Measurements from ENCODE around the gene DGKB.

GRCh38 chr7:14542624-14543023, 359.9 kb downstream of the DGKB start:
- TF ChIP-seq POLR2A (IDR thresholded peaks at IDR 0.05) (no peak), CTCF (IDR thresholded peaks at IDR 0.05) (no peak)

Measured in ovary (tissue), 3 donors.